Activated naive CD8-positive, alpha-beta T cell treated with anti-CD3 and anti-CD28 coated beads, Interleukin-2, amount 50 U/mL, for 16 hours (primary cell): Measurements from ENCODE around the gene ASB1.
"Not testable (repeated sequence)": the region's sequence is repeated elsewhere in the genome, so short reads cannot be mapped to it uniquely, and the experiment has no call there.

Experiments
- DNase-seq: peaks from one replicate; pipeline ENCODE4 v3.0.0-alpha.2; 2020; ENCODE audit warnings: low read depth, low spot score

ASB1 gene

DNA sequence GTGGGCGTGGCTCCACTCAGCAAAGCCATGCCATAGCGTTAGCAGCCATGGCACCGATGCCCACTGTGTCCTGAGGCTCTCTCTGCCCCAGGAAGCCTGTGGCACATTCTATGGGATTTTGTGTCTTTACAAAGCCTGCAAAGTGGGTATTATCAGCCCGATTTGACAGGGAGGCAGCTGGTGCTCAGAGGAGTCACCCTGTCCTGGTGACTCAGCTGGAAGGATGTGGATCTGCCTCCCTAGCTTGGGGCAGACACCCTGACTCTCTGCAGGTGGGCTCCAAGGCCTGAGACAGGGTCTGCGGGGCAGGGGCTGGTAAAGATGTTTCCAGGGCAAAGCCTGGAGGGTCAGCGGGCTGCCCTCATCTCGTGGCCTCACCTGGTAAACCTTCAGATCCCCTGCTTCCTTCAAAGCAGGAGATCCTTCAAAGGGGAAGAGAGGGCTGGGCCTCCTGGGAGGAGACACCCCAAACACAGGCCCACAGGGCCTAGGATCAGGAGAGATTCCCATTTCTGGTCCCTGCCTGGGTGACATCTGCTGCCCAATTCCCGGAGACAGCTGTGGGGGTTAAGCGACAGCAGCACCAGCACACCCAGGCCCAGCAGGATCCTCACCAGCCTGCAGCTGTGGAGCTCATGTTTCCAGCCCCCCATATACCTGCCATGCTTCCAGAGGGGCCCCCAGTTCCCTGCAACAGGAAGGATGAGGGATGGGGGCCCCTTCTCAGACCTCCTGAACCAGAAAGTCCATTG lies 3.0 kb upstream of the ASB1 start:
- DNase-seq, result no peak

GRCh38 chr2:238424313-238424700 lies 2.4 kb upstream of the ASB1 start:
- no peak for DNase-seq

DNA sequence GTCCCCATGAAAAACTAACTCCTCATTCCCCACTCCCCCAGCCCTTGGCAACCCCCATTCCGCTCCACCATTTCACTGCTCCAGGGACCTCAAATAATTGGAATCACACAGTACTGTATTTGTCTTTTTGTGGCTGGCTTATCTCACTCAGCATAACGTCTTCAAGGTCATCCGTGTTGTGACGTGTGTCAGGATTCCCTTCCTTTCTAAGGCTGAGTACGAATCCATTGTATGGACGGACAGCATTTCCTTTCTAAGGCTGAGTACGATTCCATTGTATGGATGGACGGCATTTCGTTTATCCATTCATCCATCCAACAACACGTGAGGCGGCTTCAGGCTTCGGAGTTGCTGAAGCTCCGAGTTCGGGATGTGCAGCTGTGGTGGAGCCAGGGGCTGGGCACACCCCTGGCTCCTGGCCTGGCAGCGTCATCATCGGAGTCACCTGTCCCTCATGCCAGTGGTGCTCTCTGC lies 1.2 kb upstream of the ASB1 start:
- DNase-seq, result no peak

DNA sequence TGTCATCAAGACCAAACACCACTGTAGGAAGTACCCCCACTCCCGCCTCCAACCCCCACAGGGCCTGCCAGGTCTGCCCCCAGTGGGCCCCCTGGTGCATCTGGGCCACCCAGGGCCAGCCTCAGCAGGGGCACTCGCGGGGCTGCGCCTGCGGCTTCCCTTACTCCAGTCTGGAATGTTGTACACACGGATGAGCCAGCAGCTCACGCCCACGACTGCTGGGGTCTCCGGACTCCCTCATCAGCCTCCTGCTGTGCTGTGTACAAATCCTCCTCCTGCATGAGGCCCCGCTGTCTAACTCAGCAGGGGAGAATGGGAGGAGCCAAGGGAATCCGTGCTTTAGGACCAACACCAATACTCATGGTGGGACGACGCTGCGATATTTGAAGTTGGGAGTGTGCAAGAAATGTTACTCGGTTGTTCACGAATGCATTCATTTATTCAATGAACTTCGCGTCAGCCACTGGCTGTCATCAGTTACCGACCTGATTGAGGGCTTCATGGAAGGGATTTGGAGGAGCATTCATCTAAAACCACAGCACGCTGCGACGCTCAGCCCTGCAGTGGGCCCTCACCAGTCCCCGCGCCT lies 654 bp upstream of the ASB1 start:
- DNase-seq, result no peak

DNA sequence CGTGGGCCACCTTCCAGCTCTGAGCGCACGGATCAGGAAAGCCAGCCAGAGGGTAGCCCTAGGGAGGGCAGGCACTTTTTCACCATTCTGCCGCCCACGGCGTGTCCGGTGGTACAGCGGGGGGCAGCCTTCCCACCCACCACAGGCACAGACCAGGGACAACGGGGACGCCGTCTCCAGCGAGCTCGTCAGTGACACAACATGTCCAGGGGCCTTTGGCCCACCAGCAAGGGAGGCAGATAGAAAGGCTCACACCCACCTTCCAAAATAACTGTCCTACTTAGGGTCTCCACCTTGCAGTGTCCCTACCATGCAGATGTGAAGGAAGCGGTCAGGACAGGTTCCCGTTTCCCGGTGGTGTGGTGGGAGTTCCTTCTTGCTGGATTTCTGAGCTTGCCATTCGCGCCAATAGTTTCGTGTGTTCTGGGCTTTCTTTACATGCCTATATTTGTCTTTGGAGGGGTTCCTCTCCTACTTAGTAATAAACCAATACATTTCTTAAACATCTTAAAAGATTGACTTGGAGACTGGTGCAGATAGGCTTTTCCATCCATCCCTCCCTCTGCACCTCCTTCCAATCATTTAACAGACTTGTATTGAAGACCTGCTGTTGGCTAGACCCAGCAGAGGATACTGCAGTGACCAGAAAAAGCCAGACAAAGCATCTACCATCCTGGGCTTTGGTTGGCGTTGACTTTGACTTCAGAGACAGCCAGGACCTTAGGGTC lies 872 bp downstream of the ASB1 start:
- no peak for DNase-seq

DNA sequence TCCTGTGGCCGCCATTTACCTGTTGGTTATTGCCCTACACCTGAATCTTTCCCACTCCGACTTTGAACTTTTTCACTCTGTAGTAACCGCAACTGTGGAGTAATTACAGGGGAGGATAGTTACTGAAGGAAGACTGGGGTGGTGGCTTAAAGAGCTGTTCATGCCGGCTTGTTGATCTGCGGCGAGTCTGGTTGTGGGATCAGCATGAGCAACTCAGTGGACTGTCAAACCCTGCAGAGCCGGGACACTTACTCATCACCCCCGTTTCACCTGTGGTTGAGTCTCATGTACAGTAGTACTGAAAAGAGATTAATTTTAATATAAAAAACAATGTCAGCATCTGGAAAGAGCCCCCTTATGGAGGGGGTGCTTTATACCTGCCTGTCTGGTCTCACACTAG lies 2.1 kb downstream of the ASB1 start:
- DNase-seq, result no peak

- no peak for DNase-seq
Measured at GRCh38 chr2:238430781-238431180, 4.1 kb downstream of the ASB1 start.

DNA sequence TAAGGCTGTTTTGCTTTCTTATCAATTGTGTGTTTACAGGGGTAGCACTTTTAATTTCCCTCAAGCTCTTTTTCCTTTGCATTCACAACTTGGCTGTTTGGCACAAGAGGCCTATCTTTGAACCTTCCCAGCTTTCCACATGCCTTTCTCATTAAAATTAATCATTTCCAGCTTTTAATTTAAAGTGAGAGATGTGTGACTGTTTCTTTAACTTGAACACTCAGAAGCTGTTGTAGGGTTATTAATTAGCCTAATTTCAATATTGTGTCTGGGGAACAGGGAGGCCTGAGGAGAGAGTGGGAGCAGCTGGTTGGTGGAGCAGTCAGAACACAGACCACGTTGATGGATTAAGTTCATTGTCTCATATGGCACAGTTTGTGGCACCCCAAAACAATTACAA lies 4.7 kb downstream of the ASB1 start:
- no peak for DNase-seq

- no peak for DNase-seq
Measured at GRCh38 chr2:238433300-238433915, 6.7 kb downstream of the ASB1 start.

- no peak for DNase-seq
Measured at GRCh38 chr2:238433941-238434845, 7.5 kb downstream of the ASB1 start.

- DNase-seq, result no peak
Measured at GRCh38 chr2:238434846-238435751, 8.4 kb downstream of the ASB1 start.

DNA sequence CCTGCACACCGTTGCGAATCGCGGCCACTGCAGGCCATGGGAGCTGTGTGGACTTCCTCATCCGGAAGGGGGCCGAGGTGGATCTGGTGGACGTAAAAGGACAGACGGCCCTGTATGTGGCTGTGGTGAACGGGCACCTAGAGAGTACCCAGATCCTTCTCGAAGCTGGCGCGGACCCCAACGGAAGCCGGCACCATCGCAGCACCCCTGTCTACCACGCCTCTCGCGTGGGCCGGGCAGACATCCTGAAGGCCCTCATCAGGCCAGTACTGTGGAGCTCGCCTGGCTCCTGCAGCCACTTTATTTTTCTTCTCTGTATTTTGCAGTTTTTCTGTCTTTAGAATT lies 9.0 kb downstream of the ASB1 start:
- no peak for DNase-seq

GRCh38 chr2:238438856-238439849 lies 12.4 kb downstream of the ASB1 start:
- DNase-seq, result peak; percentile 31

DNA sequence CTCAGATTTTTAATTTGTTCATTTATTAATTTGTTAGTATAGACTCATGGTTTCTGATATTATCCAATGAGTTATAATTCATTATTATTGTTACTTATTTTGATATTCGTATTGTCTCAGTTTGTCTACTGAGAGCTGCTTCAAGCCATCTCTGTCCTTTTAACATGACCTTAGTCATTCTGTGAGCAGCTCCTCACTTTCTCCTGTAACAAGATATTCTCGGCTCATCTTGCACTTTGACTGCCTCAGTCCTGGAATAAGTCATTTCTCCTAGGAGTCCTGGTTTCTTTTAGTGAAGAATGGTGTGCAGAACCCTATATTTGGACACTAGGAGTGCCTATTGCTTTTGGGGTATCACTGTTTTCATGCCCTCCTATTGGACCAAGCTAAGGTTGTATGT lies 13.2 kb downstream of the ASB1 start:
- DNase-seq, result no peak

- DNase-seq, result no peak
Measured at GRCh38 chr2:238440331-238440730, 13.6 kb downstream of the ASB1 start.

- DNase-seq, result no peak
Measured at GRCh38 chr2:238440767-238441166, 14.0 kb downstream of the ASB1 start.

DNA sequence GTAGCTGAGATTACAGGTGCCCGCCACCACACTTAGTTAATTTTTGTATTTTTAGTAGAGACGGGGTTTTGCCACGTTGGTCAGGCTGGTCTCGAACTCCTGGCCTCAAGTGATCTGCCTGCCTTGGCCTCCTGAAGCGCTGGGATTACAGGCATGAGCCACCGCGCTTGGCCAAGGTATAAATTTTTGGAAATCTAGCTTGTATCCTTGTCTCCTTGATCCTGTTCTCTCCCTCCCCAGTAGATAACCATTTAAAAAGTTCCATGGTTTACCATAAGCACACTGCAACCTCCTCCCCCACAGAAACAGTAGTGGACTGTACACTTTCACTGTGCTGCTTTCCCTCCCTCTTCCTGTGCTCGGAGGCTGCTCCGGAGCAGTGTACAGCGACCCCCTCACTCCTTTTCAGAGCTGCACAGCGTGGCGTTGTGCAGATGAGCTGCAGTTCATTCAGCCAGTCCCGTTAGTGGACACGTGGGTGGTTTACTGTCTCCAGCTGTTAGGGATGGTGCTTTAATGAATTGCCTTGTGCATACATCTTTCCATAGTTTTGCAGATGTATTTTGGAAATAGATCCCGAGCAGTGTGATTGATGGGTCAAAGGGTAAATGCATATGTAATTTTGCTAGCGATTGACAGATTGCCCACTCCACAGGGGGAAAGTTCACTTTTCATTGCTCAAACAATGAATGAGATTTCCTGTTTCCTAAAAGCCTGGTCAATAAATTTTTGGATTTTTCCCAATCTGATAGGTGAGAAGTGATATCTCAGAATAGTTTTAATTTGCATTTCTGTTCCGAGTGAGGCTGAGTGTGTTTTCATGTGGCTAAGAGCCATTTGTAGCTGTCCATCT lies 14.8 kb downstream of the ASB1 start:
- DNase-seq, result no peak

GRCh38 chr2:238442257-238442656 lies 15.5 kb downstream of the ASB1 start:
- DNase-seq, result not testable (repeated sequence)
